T-helper 17 cell (primary cell): ENCODE results near the gene IL37. TPM values are rescaled to one million over a fixed set of nuclear protein-coding genes. Genes with fewer than 3 reads are reported as not detected.

Source experiments
- ATAC-seq: fragments of 150-1000 bp; cut with Tn5 transposase; 2 replicates; pipeline ENCODE4 v1.10.0; 2021; ENCODE audit warnings: mild to moderate bottlenecking, moderate library complexity
- DNase-seq, 3 donors: peaks; one replicate each; pipeline versions ENCODE4 v3.0.0 to v3.0.0-alpha.2; 2020 to 2021
- H3K9me3 ChIP-seq: one replicate; pipeline ENCODE4 v1.7.0; 2013; ENCODE audit warnings: low read length, mild to moderate bottlenecking; ENCODE audit not compliant: control insufficient read depth, poor library complexity, severe bottlenecking
- H3K27ac Mint-ChIP-seq: one replicate; pipeline ENCODE4 v1.8.0; 2022; ENCODE audit warnings: mild to moderate bottlenecking, moderate library complexity, mixed read lengths
- H3K27me3 Mint-ChIP-seq: one replicate; pipeline ENCODE4 v1.8.0; 2022; ENCODE audit warnings: mixed read lengths
- H3K36me3 Mint-ChIP-seq: one replicate; pipeline ENCODE4 v1.8.0; 2022; ENCODE audit warnings: low read depth, mixed read lengths
- H3K4me1 Mint-ChIP-seq: one replicate; pipeline ENCODE4 v1.8.0; 2022; ENCODE audit warnings: mild to moderate bottlenecking, mixed read lengths
- H3K4me3 Mint-ChIP-seq: one replicate; pipeline ENCODE4 v1.8.0; 2022; ENCODE audit warnings: mild to moderate bottlenecking, moderate library complexity, mixed read lengths
- total RNA-seq, 4 donors: library from RNA in 2 of 4; stranded (reverse) in 2 of 4; gene quantifications; one replicate each; pipeline ENCODE4 v1.2.3 and lab custom pipeline; 2022 to 2026

The IL37 gene
- total RNA-seq, 2 donors from 2014 or later: not detected

- H3K36me3 Mint-ChIP-seq: no peaks in the 10 kb centered on the region
- peaks cover 10% of the 10 kb centered on the region for H3K4me1 Mint-ChIP-seq
- peak overlapping the region; percentile 74 for H3K27ac Mint-ChIP-seq
- DNase-seq (peak; percentile 18 to 51 (median 22)), ATAC-seq (peak; percentile 78)
- no peak overlapping the region for H3K4me3 Mint-ChIP-seq
- H3K9me3 ChIP-seq: peaks cover 5% of the 10 kb centered on the region
- H3K27me3 Mint-ChIP-seq: peaks cover 25% of the 10 kb centered on the region
Measured at GRCh38 chr2:112941753-112942653, 31.0 kb downstream of the IL37 start.

GRCh38 chr2:112942654-112943002 is 31.7 kb downstream of the IL37 start:
- H3K27ac Mint-ChIP-seq: no peak overlapping the region
- no peak for DNase-seq
- no peak for ATAC-seq
- no peaks in the 10 kb centered on the region for H3K36me3 Mint-ChIP-seq
- H3K9me3 ChIP-seq: peaks cover 5% of the 10 kb centered on the region
- peaks cover 10% of the 10 kb centered on the region for H3K4me1 Mint-ChIP-seq
- H3K27me3 Mint-ChIP-seq: peaks cover 19% of the 10 kb centered on the region
- no peak overlapping the region for H3K4me3 Mint-ChIP-seq

GRCh38 chr2:112944971-112945370 is 34.0 kb downstream of the IL37 start:
- ATAC-seq: no peak
- Mint-ChIP-seq H3K4me3 (no peak overlapping the region), H3K4me1 (peaks cover 5% of the 10 kb centered on the region), H3K36me3 (peaks cover 3% of the 10 kb centered on the region), H3K27ac (no peak overlapping the region), H3K27me3 (peaks cover 29% of the 10 kb centered on the region)
- H3K9me3 ChIP-seq: peaks cover 5% of the 10 kb centered on the region
- DNase-seq: no peak

- H3K36me3 Mint-ChIP-seq: peaks cover 3% of the 10 kb centered on the region
- peaks cover 5% of the 10 kb centered on the region for H3K4me1 Mint-ChIP-seq
Measured at GRCh38 chr2:112946086-112946485, 35.1 kb downstream of the IL37 start.

GRCh38 chr2:112947374-112947773 is 36.4 kb downstream of the IL37 start:
- peaks cover 7% of the 10 kb centered on the region for H3K9me3 ChIP-seq
- H3K36me3 Mint-ChIP-seq: peaks cover 3% of the 10 kb centered on the region
- no peak overlapping the region for H3K4me3 Mint-ChIP-seq
- DNase-seq (no peak), ATAC-seq (no peak)
- H3K27me3 Mint-ChIP-seq: peaks cover 27% of the 10 kb centered on the region
- peaks cover 2% of the 10 kb centered on the region for H3K4me1 Mint-ChIP-seq
- no peak overlapping the region for H3K27ac Mint-ChIP-seq

More at GRCh38 chr2:112946086-112946485, 35.1 kb downstream of the IL37 start:
- no peak overlapping the region for H3K4me3 Mint-ChIP-seq
- peaks cover 5% of the 10 kb centered on the region for H3K9me3 ChIP-seq
- DNase-seq: no peak
- H3K27me3 Mint-ChIP-seq: peaks cover 33% of the 10 kb centered on the region
- no peak for ATAC-seq
- H3K27ac Mint-ChIP-seq: no peak overlapping the region

- H3K4me1 Mint-ChIP-seq: no peaks in the 10 kb centered on the region
- DNase-seq: no peak
- peaks cover 5% of the 10 kb centered on the region for H3K36me3 Mint-ChIP-seq
- no peak for ATAC-seq
- peaks cover 7% of the 10 kb centered on the region for H3K9me3 ChIP-seq
- no peak overlapping the region for H3K27ac Mint-ChIP-seq
- H3K4me3 Mint-ChIP-seq: no peak overlapping the region
- peaks cover 30% of the 10 kb centered on the region for H3K27me3 Mint-ChIP-seq
Measured at GRCh38 chr2:112949456-112949855, 38.5 kb downstream of the IL37 start.

- H3K27me3 Mint-ChIP-seq: peaks cover 30% of the 10 kb centered on the region
- no peak overlapping the region for H3K27ac Mint-ChIP-seq
- no peaks in the 10 kb centered on the region for H3K4me1 Mint-ChIP-seq
- H3K9me3 ChIP-seq: peaks cover 2% of the 10 kb centered on the region
- no peak for DNase-seq
- H3K4me3 Mint-ChIP-seq: no peak overlapping the region
- H3K36me3 Mint-ChIP-seq: peaks cover 4% of the 10 kb centered on the region
- no peak for ATAC-seq
Measured at GRCh38 chr2:112954364-112954763, 43.4 kb downstream of the IL37 start.

GRCh38 chr2:112957511-112957910 is 46.5 kb downstream of the IL37 start:
- Mint-ChIP-seq H3K27ac (no peak overlapping the region), H3K4me3 (no peak overlapping the region), H3K27me3 (peaks cover 20% of the 10 kb centered on the region), H3K36me3 (peaks cover 4% of the 10 kb centered on the region), H3K4me1 (no peaks in the 10 kb centered on the region)
- no peak for ATAC-seq
- H3K9me3 ChIP-seq: no peaks in the 10 kb centered on the region
- no peak for DNase-seq

- Mint-ChIP-seq H3K27me3 (peaks cover 21% of the 10 kb centered on the region), H3K4me3 (no peak overlapping the region), H3K27ac (no peak overlapping the region), H3K4me1 (no peaks in the 10 kb centered on the region), H3K36me3 (peaks cover 4% of the 10 kb centered on the region)
- DNase-seq (peak in 1 of 3 donors; percentile 9), ATAC-seq (peak; percentile 80)
- no peaks in the 10 kb centered on the region for H3K9me3 ChIP-seq
Measured at GRCh38 chr2:112958428-112959108, 47.6 kb downstream of the IL37 start.

- no peak overlapping the region for H3K4me3 Mint-ChIP-seq
- DNase-seq (no peak), ATAC-seq (no peak)
- peaks cover 23% of the 10 kb centered on the region for H3K27me3 Mint-ChIP-seq
- no peak overlapping the region for H3K27ac Mint-ChIP-seq
- H3K4me1 Mint-ChIP-seq: no peaks in the 10 kb centered on the region
- H3K9me3 ChIP-seq: no peaks in the 10 kb centered on the region
- peaks cover 3% of the 10 kb centered on the region for H3K36me3 Mint-ChIP-seq
Measured at GRCh38 chr2:112959109-112959812, 48.3 kb downstream of the IL37 start.

- no peaks in the 10 kb centered on the region for H3K9me3 ChIP-seq
- ATAC-seq (no peak), DNase-seq (no peak)
- no peaks in the 10 kb centered on the region for H3K36me3 Mint-ChIP-seq
- H3K27me3 Mint-ChIP-seq: peaks cover 12% of the 10 kb centered on the region
- H3K27ac Mint-ChIP-seq: no peak overlapping the region
- H3K4me1 Mint-ChIP-seq: no peaks in the 10 kb centered on the region
- H3K4me3 Mint-ChIP-seq: no peak overlapping the region
Measured at GRCh38 chr2:112960230-112960825, 49.4 kb downstream of the IL37 start.

- Mint-ChIP-seq H3K36me3 (no peaks in the 10 kb centered on the region), H3K27ac (no peak overlapping the region), H3K27me3 (peaks cover 12% of the 10 kb centered on the region), H3K4me1 (no peaks in the 10 kb centered on the region), H3K4me3 (no peak overlapping the region)
- ATAC-seq: no peak
- no peak for DNase-seq
- H3K9me3 ChIP-seq: no peaks in the 10 kb centered on the region
Measured at GRCh38 chr2:112962308-112963175, 51.6 kb downstream of the IL37 start.
